Measurements from ENCODE around the gene AHCY.

- TF ChIP-seq CTCF (IDR thresholded peaks at IDR 0.05) (no peak), POLR2A (IDR thresholded peaks at IDR 0.05) (no peak)
These were observed 9.6 kb downstream of the AHCY start for GRCh38 chr20:34293589-34293988.

Data from uterus (tissue), 2 donors.